K562 (cell line): Measurements from ENCODE around the gene DCLK1. TPM values are rescaled to one million over a fixed set of nuclear protein-coding genes. Genes with fewer than 3 reads are reported as not detected.

ENCODE experiments used
- ATAC-seq: fragments of 200-7000 bp; cut with Tn5 transposase; 3 replicates; pipeline ENCODE4 v1.9.1; 2020; ENCODE audit warnings: moderate library complexity
- BruUV-seq: library from RNA; stranded (reverse); fragments of 400-500 nt; replicated peaks from 2 replicates; lab custom pipeline; 2021; lab: Mats Ljungman, UMichigan
- CTCF ChIA-PET: fragments of 300-600 bp; formaldehyde crosslinking; extraction: SDS; loops from one replicate; lab custom pipeline; 2021; ENCODE audit warnings: low intra/inter-chr PET ratio; lab: Yijun Ruan, JAX
- POLR2A ChIA-PET: fragments of 300-600, 350-650 bp; sonication (Branson Sonifier 250); formaldehyde crosslinking; extraction: SDS; loops from one replicate; lab custom pipeline; 2021; ENCODE audit warnings: antibody characterized with exemption, inconsistent platforms; lab: Yijun Ruan, JAX
- DNase-seq, 4 experiments: peaks; one replicate each; pipeline versions ENCODE4 v3.0.0 to v3.0.0-alpha.2; 2011 to 2018; ENCODE audit warnings: low spot score in 3 of 4, mixed read lengths in 3 of 4; ENCODE audit errors: extremely low read depth in 1 of 4
- FAIRE-seq: peaks from 2 replicates; lab custom pipeline; 2011; peaks lifted over from hg19 to GRCh38; lab: Jason Lieb, UNC
- H2AFZ ChIP-seq: 2 replicates; pipeline ENCODE4 v1.6.0; 2011; ENCODE audit warnings: low read depth, low read length, control low read depth, inconsistent platforms
- H3K27ac ChIP-seq: fragments of 200-600 bp; 3 replicates; pipeline ENCODE4 v1.8.0; 2011; ENCODE audit warnings: low read depth, mild to moderate bottlenecking, control low read depth, inconsistent platforms, low read length, moderate library complexity, mixed read lengths; ENCODE audit errors: extremely low read depth
- H3K27me3 ChIP-seq, 2 experiments: fragments of 300-600 bp in 1 of 2; 2 replicates in 1 of 2; 3 replicates in 1 of 2; pipeline versions ENCODE4 v1.6.0 to v1.8.0; 2011; ENCODE audit warnings: inconsistent platforms in 2 of 2, low read length in 2 of 2, mild to moderate bottlenecking in 1 of 2, mixed read lengths in 1 of 2, moderate library complexity in 1 of 2; ENCODE audit not compliant: control insufficient read depth in 2 of 2, insufficient read depth in 2 of 2
- H3K36me3 ChIP-seq: fragments of 300-600 bp; 3 replicates; pipeline ENCODE4 v1.8.0; 2011; ENCODE audit warnings: mild to moderate bottlenecking, low read length, inconsistent platforms; ENCODE audit not compliant: control insufficient read depth, insufficient read depth
- H3K4me1 ChIP-seq, 2 experiments: fragments of 200-600 bp in 1 of 2; replicated peaks in 1 of 2; 2 replicates in 1 of 2; 3 replicates in 1 of 2; pipeline versions ENCODE4 v1.5.1 to v1.8.0; 2011; ENCODE audit warnings: inconsistent platforms in 2 of 2, low read length in 2 of 2, mild to moderate bottlenecking in 1 of 2, mixed read lengths in 1 of 2, moderate library complexity in 1 of 2; ENCODE audit not compliant: control insufficient read depth in 2 of 2, insufficient read depth in 2 of 2
- H3K4me2 ChIP-seq: 2 replicates; pipeline ENCODE4 v1.6.1; 2011; ENCODE audit warnings: low read length, control low read depth, inconsistent platforms, mixed read lengths; ENCODE audit not compliant: insufficient read depth
- H3K4me3 ChIP-seq: fragments of 200-600 bp; sonication (generic), shearing (Covaris generic); 2 replicates; pipeline ENCODE4 v1.5.1; 2016; ENCODE audit warnings: control low read depth, inconsistent platforms
- H3K79me2 ChIP-seq: fragments of 200-600 bp; 3 replicates; pipeline ENCODE4 v1.8.0; 2011; ENCODE audit warnings: low read length, inconsistent platforms; ENCODE audit not compliant: control insufficient read depth, insufficient read depth
- H3K9ac ChIP-seq, 2 experiments: 2 replicates each; pipeline versions ENCODE4 v1.6.0 to v1.6.1; 2011; ENCODE audit warnings: low read depth in 2 of 2, low read length in 2 of 2, control low read depth in 1 of 2, inconsistent platforms in 1 of 2, mild to moderate bottlenecking in 1 of 2, mixed read lengths in 1 of 2; ENCODE audit not compliant: insufficient read depth in 1 of 2
- H3K9me1 ChIP-seq: one replicate; pipeline ENCODE4 v1.6.0; 2011; ENCODE audit warnings: inconsistent platforms, mild to moderate bottlenecking, low read length, moderate library complexity; ENCODE audit not compliant: control insufficient read depth, insufficient read depth
- H3K9me3 ChIP-seq: replicated peaks from 2 replicates; pipeline ENCODE4 v1.5.1; 2011; ENCODE audit warnings: low read depth, low read length, inconsistent platforms; ENCODE audit not compliant: control insufficient read depth, insufficient read depth
- H4K20me1 ChIP-seq: replicated peaks from 2 replicates; pipeline ENCODE4 v1.6.1; 2011; ENCODE audit warnings: low read length, inconsistent platforms, mixed read lengths; ENCODE audit not compliant: control insufficient read depth, insufficient read depth
- CAMTA2 ChIP-seq: fragments of 250-450 bp; sonication (Bioruptor Pico); conservative IDR thresholded peaks from 2 replicates; pipeline ENCODE4 v1.5.1; 2022
- CBX8 ChIP-seq: fragments of 200-600 bp; sonication (generic); IDR thresholded peaks from 2 replicates; pipeline ENCODE4 v1.6.1; 2012; ENCODE audit warnings: borderline replicate concordance, mixed run types, low read depth, mild to moderate bottlenecking, moderate library complexity, mixed read lengths, low read length, control low read depth, inconsistent platforms; ENCODE audit not compliant: poor library complexity, severe bottlenecking; ENCODE audit errors: extremely low read depth
- DDX20 ChIP-seq: fragments of 450-650 bp; IDR thresholded peaks from 2 replicates; pipeline ENCODE4 v1.6.1; 2016; ENCODE audit warnings: missing genetic modification characterization, low read depth, mild to moderate bottlenecking, missing compliant biosample characterization, moderate library complexity
- DPF2 ChIP-seq: fragments of 450-650 bp; IDR thresholded peaks from 2 replicates; pipeline ENCODE4 v1.6.1; 2016
- ELF2 ChIP-seq: fragments of 250-450 bp; sonication (Bioruptor Pico); IDR thresholded peaks from 2 replicates; pipeline ENCODE4 v1.5.0; 2021; ENCODE audit warnings: mild to moderate bottlenecking
- ERF ChIP-seq: fragments of 450-650 bp; formaldehyde crosslinking; IDR thresholded peaks from 2 replicates; pipeline ENCODE4 v1.4.0; 2020; ENCODE audit warnings: mild to moderate bottlenecking, mixed read lengths
- FOXA1 ChIP-seq: fragments of 450-650 bp; IDR thresholded peaks from 2 replicates; pipeline ENCODE4 v1.6.1; 2016; ENCODE audit warnings: mild to moderate bottlenecking, borderline replicate concordance
- FOXK1 ChIP-seq: sonication (generic); formaldehyde crosslinking; IDR thresholded peaks from 2 replicates; pipeline ENCODE4 v1.8.0; 2022; ENCODE audit warnings: missing genetic modification reagents, mild to moderate bottlenecking, borderline replicate concordance
- HCFC1 ChIP-seq: IDR thresholded peaks from 2 replicates; pipeline ENCODE4 v1.6.1; 2012; ENCODE audit warnings: low read depth, low read length, improper control_type of control experiment
- HDGF ChIP-seq: fragments of 450-650 bp; IDR thresholded peaks from 2 replicates; pipeline ENCODE4 v1.6.1; 2016
- KLF16 ChIP-seq: IDR thresholded peaks from 2 replicates; pipeline ENCODE4 v1.6.1; 2016; ENCODE audit warnings: antibody characterized with exemption
- MTA3 ChIP-seq: fragments of 450-650 bp; formaldehyde crosslinking; IDR thresholded peaks from 2 replicates; pipeline ENCODE4 v1.6.1; 2017; ENCODE audit warnings: mild to moderate bottlenecking, borderline replicate concordance
- RBM34 ChIP-seq: fragments of 200-400 bp; formaldehyde crosslinking; IDR thresholded peaks from 2 replicates; pipeline ENCODE4 v1.6.1; 2018; ENCODE audit warnings: low read length, borderline replicate concordance; ENCODE audit not compliant: insufficient read depth
- STAT5A ChIP-seq: IDR thresholded peaks from 2 replicates; pipeline ENCODE4 v1.6.1; 2012; ENCODE audit warnings: low read length, inconsistent platforms, borderline replicate concordance
- ZNF175 ChIP-seq: fragments of 200-800 bp; sonication (Bioruptor generic); IDR thresholded peaks from 2 replicates; pipeline ENCODE4 v1.6.1; 2016; ENCODE audit warnings: low read depth, mild to moderate bottlenecking, missing genetic modification characterization, missing compliant biosample characterization
- ZNF445 ChIP-seq: fragments of 250-450 bp; sonication (Bioruptor Pico); IDR thresholded peaks from 2 replicates; pipeline ENCODE4 v1.4.0; 2020; ENCODE audit warnings: low read depth, mild to moderate bottlenecking, moderate library complexity
- WGBS: fragments of 100-300 bp; shearing (Covaris generic); methylation state at CpG from one replicate; pipeline ENCODE4 v1.1.6; 2016; ENCODE audit warnings: low coverage, mixed read lengths; ENCODE audit not compliant: insufficient coverage; ENCODE audit errors: missing lambda C conversion rate; 5-methylcytosine and 5-hydroxymethylcytosine counted together
- in situ Hi-C: fragments of 300-500 bp; cut with MboI; formaldehyde crosslinking; loops from 4 replicates; pipeline ENCODE4 v1.15.0; 2018; ENCODE audit warnings: inconsistent platforms, mixed read lengths
- intact Hi-C: fragments of 100-400 bp; cut with micrococcal nuclease; formaldehyde crosslinking; loops from 2 replicates; pipeline ENCODE4 v1.14.2; 2022
- polyA plus RNA-seq, 8 experiments: library from polyadenylated mRNA; depleted of rRNA in 4 of 8; stranded (reverse) in 5 of 8; unstranded in 3 of 8; fragments of >200 nt; fragmentation: Nextera tagmentation in 2 of 8; fragmentation: Illumina TruSeq in 1 of 8; extraction: Ambion mirVana in 2 of 8; extraction: Trizol in 1 of 8; gene quantifications; 2 replicates each; pipeline versions ENCODE4 v1.2.1 to v1.2.3, GENCODE V29; 2011 to 2014; ENCODE audit warnings: inconsistent platforms in 1 of 8, missing spikeins in 1 of 8
- total RNA-seq, 7 experiments: library from RNA; depleted of rRNA in 6 of 7; stranded (reverse); fragments of >200 nt in 6 of 7; fragmentation: Illumina TruSeq in 2 of 7; extraction: Trizol in 2 of 7; gene quantifications; 2 replicates each; pipeline versions ENCODE4 v1.2.1 to v1.2.3, GENCODE V29; 2011 to 2021; ENCODE audit warnings: low replicate concordance in 1 of 7
- TF ChIP-seq, protein P1 (sequence below): fragments of 450-650 bp; IDR thresholded peaks from 2 replicates; pipeline ENCODE4 v1.6.1; 2016; ENCODE audit warnings: low read depth, mild to moderate bottlenecking, moderate library complexity

Gene DCLK1
- total and polyA plus RNA-seq, 9 of the 15 experiments (the other 6 are each of a cell fraction or from before 2014, with no cell fraction given): 0.07 TPM; not detected in 8

DNA sequence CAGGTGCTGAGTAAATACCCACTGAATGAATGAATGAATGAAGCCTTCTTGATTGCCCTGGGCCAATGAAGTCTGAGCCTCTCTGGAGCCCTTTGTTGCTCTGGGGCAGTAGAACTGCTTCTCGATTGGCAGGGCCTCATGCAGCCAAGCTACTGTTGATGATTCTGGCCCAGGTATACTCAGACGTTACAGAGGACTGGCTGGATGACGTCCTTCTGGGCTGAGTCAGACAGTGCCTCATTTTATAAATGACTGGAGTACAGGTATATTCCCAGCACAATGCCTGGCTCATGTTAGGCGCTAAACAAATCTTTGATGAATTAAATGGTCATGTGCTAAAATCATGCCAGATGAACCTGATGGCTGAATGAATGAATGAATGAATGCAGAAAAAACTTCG lies 410.9 kb downstream of the DCLK1 start:
- H3K27ac ChIP-seq: no peak overlapping the region
- H4K20me1 ChIP-seq: no peaks in the 10 kb centered on the region
- BruUV-seq: no TSS peak
- FAIRE-seq: no peak
- TF ChIP-seq ERF (no peak), MTA3 (no peak), ZNF175 (no peak), STAT5A (no peak), HDGF (no peak), DPF2 (no peak), RBM34 (no peak), HCFC1 (no peak), CAMTA2 (CRISPR knock-in tag) (no peak), CBX8 (no peak), ZNF445 (CRISPR knock-in tag) (no peak), KLF16 (no peak), FOXK1 (CRISPR knock-in tag) (no peak), DDX20 (tag) (no peak), FOXA1 (no peak), ELF2 (CRISPR knock-in tag) (no peak)
- TF ChIP-seq, protein P1, sequence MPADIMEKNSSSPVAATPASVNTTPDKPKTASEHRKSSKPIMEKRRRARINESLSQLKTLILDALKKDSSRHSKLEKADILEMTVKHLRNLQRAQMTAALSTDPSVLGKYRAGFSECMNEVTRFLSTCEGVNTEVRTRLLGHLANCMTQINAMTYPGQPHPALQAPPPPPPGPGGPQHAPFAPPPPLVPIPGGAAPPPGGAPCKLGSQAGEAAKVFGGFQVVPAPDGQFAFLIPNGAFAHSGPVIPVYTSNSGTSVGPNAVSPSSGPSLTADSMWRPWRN: no peak
- TF ChIP-seq, all 486 proteins: peak for 0
- DNase-seq (no peak), ATAC-seq (no peak)
- Histone ChIP-seq H3K9ac (no peak overlapping the region), H3K9me1 (no peaks in the 10 kb centered on the region), H2AFZ (no peak overlapping the region), H3K9me3 (no peaks in the 10 kb centered on the region), H3K79me2 (no peaks in the 10 kb centered on the region), H3K36me3 (no peaks in the 10 kb centered on the region), H3K4me3 (no peak overlapping the region), H3K27me3 (no peaks in the 10 kb centered on the region), H3K4me2 (no peak overlapping the region), H3K4me1 (no peaks in the 10 kb centered on the region)
- in situ Hi-C loops (no loop called here), intact Hi-C loops (loop anchor here (2.0 to 5.0 kb wide), 2 partner anchors 558 to 1789 kb away; no protein-coding TSS in a partner anchor)
- 14% methylated on average over 5 of the region's 5 CpGs for WGBS
- ChIA-PET POLR2A (no interaction called here), CTCF (no interaction called here)

Other genes with a start within 250 kb of the DCLK1 start
- 10.3 and 11.1 TPM in 2 replicates for gene SOHLH2, start 83.2 kb upstream of the DCLK1 start, total RNA-seq (2014; rRNA removed)
- gene SOHLH2, start 83.2 kb upstream of the DCLK1 start, total RNA-seq (2014; rRNA removed; fragmentation: Illumina TruSeq; extraction: Trizol): 19.5 and 20.9 TPM in 2 replicates
- 11.9 and 13.0 TPM in 2 replicates for gene SOHLH2, start 83.2 kb upstream of the DCLK1 start, total RNA-seq (2015; rRNA removed; fragmentation: Illumina TruSeq; extraction: Trizol)
- 12.7 and 13.6 TPM in 2 replicates for gene SOHLH2, start 83.2 kb upstream of the DCLK1 start, total RNA-seq (2021)
- 17.0 and 18.2 TPM in 2 replicates for gene SOHLH2, start 83.2 kb upstream of the DCLK1 start, polyA plus RNA-seq (2011; rRNA removed)
- gene SOHLH2, start 83.2 kb upstream of the DCLK1 start, polyA plus RNA-seq (2014; fragmentation: Illumina TruSeq; extraction: Trizol): 20.3 and 22.5 TPM in 2 replicates
- 10 to 100 TPM; 21.6 to 26.7 TPM for gene SOHLH2, start 83.2 kb upstream of the DCLK1 start, polyA plus RNA-seq (2014; fragmentation: Nextera tagmentation; extraction: Ambion mirVana)
- 13.6 and 14.5 TPM in 2 replicates for gene SOHLH2, start 83.2 kb upstream of the DCLK1 start, polyA plus RNA-seq (2014; rRNA removed)
- 6.8 and 6.9 TPM in 2 replicates for gene CCDC169, start 166.4 kb upstream of the DCLK1 start, total RNA-seq (2014; rRNA removed)
- gene CCDC169, start 166.4 kb upstream of the DCLK1 start, total RNA-seq (2014; rRNA removed; fragmentation: Illumina TruSeq; extraction: Trizol): 17.2 and 18.6 TPM in 2 replicates
- gene CCDC169, start 166.4 kb upstream of the DCLK1 start, total RNA-seq (2015; rRNA removed; fragmentation: Illumina TruSeq; extraction: Trizol): 10.3 and 10.8 TPM in 2 replicates
- gene CCDC169, start 166.4 kb upstream of the DCLK1 start, total RNA-seq (2021): 9.6 and 12.6 TPM in 2 replicates
- gene CCDC169, start 166.4 kb upstream of the DCLK1 start, polyA plus RNA-seq (2011; rRNA removed): 11.7 and 15.4 TPM in 2 replicates
- gene CCDC169, start 166.4 kb upstream of the DCLK1 start, polyA plus RNA-seq (2014; fragmentation: Illumina TruSeq; extraction: Trizol): 11.6 and 12.4 TPM in 2 replicates
- gene CCDC169, start 166.4 kb upstream of the DCLK1 start, polyA plus RNA-seq (2014; fragmentation: Nextera tagmentation; extraction: Ambion mirVana): 10 to 100 TPM; 18.9 to 22.0 TPM
- 9.0 and 12.4 TPM in 2 replicates for gene CCDC169, start 166.4 kb upstream of the DCLK1 start, polyA plus RNA-seq (2014; rRNA removed)
- 28.3 and 32.8 TPM in 2 replicates for gene SPART, start 215.0 kb upstream of the DCLK1 start, total RNA-seq (2014; rRNA removed)
- 54.9 and 67.2 TPM in 2 replicates for gene SPART, start 215.0 kb upstream of the DCLK1 start, total RNA-seq (2014; rRNA removed; fragmentation: Illumina TruSeq; extraction: Trizol)
- gene SPART, start 215.0 kb upstream of the DCLK1 start, total RNA-seq (2015; rRNA removed; fragmentation: Illumina TruSeq; extraction: Trizol): 50.1 and 56.7 TPM in 2 replicates
- 33.7 and 35.9 TPM in 2 replicates for gene SPART, start 215.0 kb upstream of the DCLK1 start, total RNA-seq (2021)
- gene SPART, start 215.0 kb upstream of the DCLK1 start, polyA plus RNA-seq (2011; rRNA removed): 34.8 and 41.0 TPM in 2 replicates
- gene SPART, start 215.0 kb upstream of the DCLK1 start, polyA plus RNA-seq (2014; fragmentation: Illumina TruSeq; extraction: Trizol): 63.6 and 79.0 TPM in 2 replicates
- 10 to 100 TPM; 18.7 to 32.0 TPM for gene SPART, start 215.0 kb upstream of the DCLK1 start, polyA plus RNA-seq (2014; fragmentation: Nextera tagmentation; extraction: Ambion mirVana)
- gene SPART, start 215.0 kb upstream of the DCLK1 start, polyA plus RNA-seq (2014; rRNA removed): 30.5 and 41.6 TPM in 2 replicates